Natural killer cell (primary cell): ENCODE results near the gene FUBP3. TPM values are rescaled to one million over a fixed set of nuclear protein-coding genes. Genes with fewer than 3 reads are reported as not detected.

Source experiments
- ATAC-seq, 3 donors: fragments of 150-1000 bp in 2 of 3; fragments of 200-7000 bp in 1 of 3; cut with Tn5 transposase; 1 replicate in 1 of 3; 2 replicates in 2 of 3; pipeline ENCODE4 v1.10.0; 2021; ENCODE audit warnings: mild to moderate bottlenecking in 2 of 3, moderate library complexity in 2 of 3
- DNase-seq, 2 donors: peaks; one replicate each; pipeline versions ENCODE4 v3.0.0 to v3.0.0-alpha.2; 2013 to 2021; ENCODE audit warnings: mixed read lengths in 1 of 2
- H3K27ac ChIP-seq: one replicate; pipeline ENCODE4 v1.5.1; 2013; ENCODE audit warnings: mild to moderate bottlenecking, low read length
- H3K27me3 ChIP-seq: one replicate; pipeline ENCODE4 v1.6.1; 2013; ENCODE audit warnings: low read length; ENCODE audit not compliant: control insufficient read depth, insufficient read depth
- H3K36me3 ChIP-seq: one replicate; pipeline ENCODE4 v1.6.1; 2013; ENCODE audit warnings: low read length; ENCODE audit not compliant: control insufficient read depth, insufficient read depth
- H3K4me1 ChIP-seq: one replicate; pipeline ENCODE4 v1.6.1; 2013; ENCODE audit warnings: low read length; ENCODE audit not compliant: control insufficient read depth, insufficient read depth
- H3K4me3 ChIP-seq: one replicate; pipeline ENCODE4 v1.5.1; 2013; ENCODE audit warnings: low read length
- H3K9me3 ChIP-seq: one replicate; pipeline ENCODE4 v1.6.1; 2013; ENCODE audit warnings: low read length; ENCODE audit not compliant: control insufficient read depth, insufficient read depth
- H3K27ac Mint-ChIP-seq, 2 donors: one replicate each; pipeline ENCODE4 v1.8.0; 2022; ENCODE audit warnings: mild to moderate bottlenecking in 2 of 2, mixed read lengths in 2 of 2, moderate library complexity in 1 of 2
- H3K27me3 Mint-ChIP-seq, 2 donors: one replicate each; pipeline ENCODE4 v1.8.0; 2022; ENCODE audit warnings: low read depth in 2 of 2, mixed read lengths in 2 of 2
- H3K36me3 Mint-ChIP-seq: one replicate; pipeline ENCODE4 v1.8.0; 2022; ENCODE audit warnings: mixed read lengths
- H3K4me1 Mint-ChIP-seq, 2 donors: one replicate each; pipeline ENCODE4 v1.8.0; 2022; ENCODE audit warnings: mixed read lengths in 2 of 2
- H3K4me3 Mint-ChIP-seq: one replicate; pipeline ENCODE4 v1.8.0; 2022; ENCODE audit warnings: mild to moderate bottlenecking, moderate library complexity, mixed read lengths
- H3K9me3 Mint-ChIP-seq, 2 donors: one replicate each; pipeline ENCODE4 v1.8.0; 2022; ENCODE audit warnings: mixed read lengths in 2 of 2
- CTCF ChIP-seq: fragments of 200-600 bp; IDR thresholded peaks from one replicate; pipeline ENCODE4 v1.8.0; 2022; ENCODE audit warnings: antibody characterized with exemption
- WGBS: methylation state at CpG from one replicate; pipeline ENCODE4 v1.1.7; 2013; ENCODE audit warnings: missing lambda C conversion rate; ENCODE audit not compliant: insufficient coverage; 5-methylcytosine and 5-hydroxymethylcytosine counted together
- intact Hi-C: fragments of 100-400 bp; cut with micrococcal nuclease; formaldehyde crosslinking; loops from one replicate; pipeline ENCODE4 v1.14.2; 2022
- total RNA-seq, 4 donors: library from RNA; stranded (reverse); fragments of 120-200 nt in 1 of 4; gene quantifications; one replicate each; pipeline versions ENCODE4 v1.2.3 to v1.2.4, GENCODE V29; 2013 to 2022

FUBP3 gene
- total RNA-seq, 3 donors from 2014 or later (not counting 1 experiment from before 2014, with no cell fraction given): 40.8 to 45.2 (median 41.3) TPM

GRCh38 chr9:130606887-130607600 lies 27.7 kb downstream of the FUBP3 start:
- Histone ChIP-seq H3K27ac (no peak overlapping the region), H3K36me3 (peaks cover 10% of the 10 kb centered on the region), H3K4me3 (no peak overlapping the region), H3K27me3 (no peaks in the 10 kb centered on the region), H3K9me3 (no peaks in the 10 kb centered on the region), H3K4me1 (no peaks in the 10 kb centered on the region)
- Mint-ChIP-seq H3K27ac (no peak overlapping the region), H3K9me3 (no peaks in the 10 kb centered on the region), H3K4me1 (peaks cover 9 to 11% of the 10 kb centered on the region in 2 donors), H3K4me3 (no peak overlapping the region), H3K27me3 (no peaks in the 10 kb centered on the region), H3K36me3 (no peaks in the 10 kb centered on the region)
- intact Hi-C loops: no loop called here
- no peak for TF ChIP-seq CTCF
- no peak for DNase-seq
- no peak for ATAC-seq
- over 99% methylated on average over 7 of the region's 8 CpGs for WGBS

- peaks cover 11% of the 10 kb centered on the region for H3K36me3 ChIP-seq
- H3K9me3 ChIP-seq: no peaks in the 10 kb centered on the region
- Mint-ChIP-seq H3K27ac (no peak overlapping the region), H3K36me3 (no peaks in the 10 kb centered on the region), H3K9me3 (no peaks in the 10 kb centered on the region), H3K4me3 (no peak overlapping the region), H3K27me3 (no peaks in the 10 kb centered on the region), H3K4me1 (peaks cover 9 to 11% of the 10 kb centered on the region in 2 donors)
- H3K4me3 ChIP-seq: no peak overlapping the region
- H3K4me1 ChIP-seq: no peaks in the 10 kb centered on the region
- DNase-seq (no peak), ATAC-seq (no peak)
- TF ChIP-seq CTCF: no peak
- no peaks in the 10 kb centered on the region for H3K27me3 ChIP-seq
- intact Hi-C loops: no loop called here
- no peak overlapping the region for H3K27ac ChIP-seq
- 97% methylated on average over 9 of the region's 10 CpGs for WGBS
Observed at GRCh38 chr9:130607640-130608420, 28.5 kb downstream of the FUBP3 start.

- Histone ChIP-seq H3K4me1 (no peaks in the 10 kb centered on the region), H3K36me3 (peaks cover 16% of the 10 kb centered on the region), H3K27me3 (no peaks in the 10 kb centered on the region), H3K27ac (no peak overlapping the region), H3K4me3 (no peak overlapping the region), H3K9me3 (no peaks in the 10 kb centered on the region)
- intact Hi-C loops: no loop called here
- Mint-ChIP-seq H3K4me3 (no peak overlapping the region), H3K36me3 (no peaks in the 10 kb centered on the region), H3K27ac (no peak overlapping the region), H3K27me3 (no peaks in the 10 kb centered on the region), H3K9me3 (no peaks in the 10 kb centered on the region), H3K4me1 (peaks cover 9 to 11% of the 10 kb centered on the region in 2 donors)
- ATAC-seq: no peak
- WGBS: 95% methylated on average over 6 of the region's 6 CpGs
- DNase-seq: no peak
- no peak for TF ChIP-seq CTCF
Observed at GRCh38 chr9:130608554-130609134, 29.3 kb downstream of the FUBP3 start.
